Retina (tissue), 1 donor: Measurements from ENCODE around the gene SEPTIN5.

Experiments used
- DNase-seq: peaks from one replicate; pipeline ENCODE4 v3.0.0-alpha.2; 2016

SEPTIN5 gene

GRCh38 chr22:19734837-19735382 lies 20.6 kb downstream of the SEPTIN5 start:
- DNase-seq, result no peak

GRCh38 chr22:19735665-19736510 lies 21.6 kb downstream of the SEPTIN5 start:
- no peak for DNase-seq

GRCh38 chr22:19737846-19738663 lies 23.8 kb downstream of the SEPTIN5 start:
- DNase-seq, result no peak

GRCh38 chr22:19738664-19739447 lies 24.6 kb downstream of the SEPTIN5 start:
- no peak for DNase-seq

GRCh38 chr22:19739448-19739895 lies 25.2 kb downstream of the SEPTIN5 start:
- DNase-seq, result no peak

- no peak for DNase-seq
These were observed 25.7 kb downstream of the SEPTIN5 start for GRCh38 chr22:19739911-19740449.

- DNase-seq, result no peak
These were observed 26.3 kb downstream of the SEPTIN5 start for GRCh38 chr22:19740586-19740985.

- DNase-seq, result no peak
These were observed 26.8 kb downstream of the SEPTIN5 start for GRCh38 chr22:19741053-19741452.

- DNase-seq, result no peak
These were observed 28.1 kb downstream of the SEPTIN5 start for GRCh38 chr22:19742160-19743066.

GRCh38 chr22:19743081-19743480 lies 28.8 kb downstream of the SEPTIN5 start:
- no peak for DNase-seq

GRCh38 chr22:19743651-19744050 lies 29.3 kb downstream of the SEPTIN5 start:
- DNase-seq, result no peak

GRCh38 chr22:19744350-19745006 lies 30.2 kb downstream of the SEPTIN5 start:
- no peak for DNase-seq

- no peak for DNase-seq
These were observed 31.1 kb downstream of the SEPTIN5 start for GRCh38 chr22:19745155-19746101.

- DNase-seq, result no peak
These were observed 32.4 kb downstream of the SEPTIN5 start for GRCh38 chr22:19746726-19747125.

GRCh38 chr22:19747551-19747950 lies 33.2 kb downstream of the SEPTIN5 start:
- no peak for DNase-seq

- no peak for DNase-seq
These were observed 33.8 kb downstream of the SEPTIN5 start for GRCh38 chr22:19748139-19748538.

GRCh38 chr22:19748991-19749664 lies 34.8 kb downstream of the SEPTIN5 start:
- no peak for DNase-seq

- no peak for DNase-seq
These were observed 35.6 kb downstream of the SEPTIN5 start for GRCh38 chr22:19749876-19750275.
